ENCODE data around the gene MLANA.

DNA sequence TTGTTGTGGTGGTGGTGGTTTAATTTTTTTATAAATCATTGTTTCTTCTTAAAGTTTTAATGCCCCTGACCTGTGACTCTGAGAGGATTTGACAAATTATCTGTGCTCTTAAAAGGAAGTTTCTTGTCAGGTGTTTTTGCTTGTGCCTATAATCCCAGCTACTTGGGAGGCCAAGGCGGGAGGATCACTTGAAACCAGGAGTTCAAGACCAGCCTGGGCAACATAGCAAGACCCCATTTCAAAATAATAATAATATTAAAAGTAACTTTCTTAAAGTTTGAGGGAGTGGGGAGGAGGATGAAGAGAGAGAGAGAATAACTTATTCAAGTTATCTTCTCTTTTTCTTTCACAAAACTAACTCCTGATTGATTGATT, 45.5 kb upstream of the MLANA start:
- TF ChIP-seq, protein P1, sequence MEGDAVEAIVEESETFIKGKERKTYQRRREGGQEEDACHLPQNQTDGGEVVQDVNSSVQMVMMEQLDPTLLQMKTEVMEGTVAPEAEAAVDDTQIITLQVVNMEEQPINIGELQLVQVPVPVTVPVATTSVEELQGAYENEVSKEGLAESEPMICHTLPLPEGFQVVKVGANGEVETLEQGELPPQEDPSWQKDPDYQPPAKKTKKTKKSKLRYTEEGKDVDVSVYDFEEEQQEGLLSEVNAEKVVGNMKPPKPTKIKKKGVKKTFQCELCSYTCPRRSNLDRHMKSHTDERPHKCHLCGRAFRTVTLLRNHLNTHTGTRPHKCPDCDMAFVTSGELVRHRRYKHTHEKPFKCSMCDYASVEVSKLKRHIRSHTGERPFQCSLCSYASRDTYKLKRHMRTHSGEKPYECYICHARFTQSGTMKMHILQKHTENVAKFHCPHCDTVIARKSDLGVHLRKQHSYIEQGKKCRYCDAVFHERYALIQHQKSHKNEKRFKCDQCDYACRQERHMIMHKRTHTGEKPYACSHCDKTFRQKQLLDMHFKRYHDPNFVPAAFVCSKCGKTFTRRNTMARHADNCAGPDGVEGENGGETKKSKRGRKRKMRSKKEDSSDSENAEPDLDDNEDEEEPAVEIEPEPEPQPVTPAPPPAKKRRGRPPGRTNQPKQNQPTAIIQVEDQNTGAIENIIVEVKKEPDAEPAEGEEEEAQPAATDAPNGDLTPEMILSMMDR (IDR thresholded peaks at IDR 0.05): no peak
- TF ChIP-seq EZH2 (IDR thresholded peaks at IDR 0.05): no peak
- no peak for TF ChIP-seq EZH2phosphoT487 (IDR thresholded peaks at IDR 0.05)

Measured in neural progenitor cell (in vitro differentiated cells).